Activated naive CD4-positive, alpha-beta T cell treated with anti-CD3 and anti-CD28 coated beads, Interleukin-2, amount 50 U/mL, for 16 hours (primary cell): Measurements from ENCODE around the gene SPRED2.

Source experiments
- DNase-seq: peaks from one replicate; pipeline ENCODE4 v3.0.0-alpha.2; 2020

SPRED2 gene

GRCh38 chr2:65298089-65298488 lies 134.3 kb downstream of the SPRED2 start:
- DNase-seq, result no peak

- no peak for DNase-seq
These were observed 134.9 kb downstream of the SPRED2 start for GRCh38 chr2:65297544-65297943.

- no peak for DNase-seq
These were observed 135.4 kb downstream of the SPRED2 start for GRCh38 chr2:65296971-65297370.

DNA sequence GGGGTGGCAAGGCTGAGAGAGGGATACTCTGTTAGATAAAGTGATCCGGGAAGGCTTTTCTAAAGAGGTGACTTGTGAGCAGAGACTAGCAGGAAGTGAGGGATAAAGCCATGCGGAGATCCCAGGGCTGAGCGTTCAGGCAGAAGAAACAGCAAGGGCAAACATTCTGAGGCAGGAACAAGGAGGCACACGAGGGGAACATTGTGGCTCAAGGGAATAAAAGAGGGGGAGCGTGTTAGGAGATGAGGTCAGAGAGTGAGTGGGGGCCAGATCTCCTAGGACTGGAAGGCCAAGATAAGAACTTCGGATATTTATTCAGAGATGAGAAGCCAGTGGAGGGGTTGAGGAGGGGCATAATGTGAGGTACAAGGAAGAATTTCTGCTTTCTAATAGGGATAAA lies 137.7 kb downstream of the SPRED2 start:
- no peak for DNase-seq

DNA sequence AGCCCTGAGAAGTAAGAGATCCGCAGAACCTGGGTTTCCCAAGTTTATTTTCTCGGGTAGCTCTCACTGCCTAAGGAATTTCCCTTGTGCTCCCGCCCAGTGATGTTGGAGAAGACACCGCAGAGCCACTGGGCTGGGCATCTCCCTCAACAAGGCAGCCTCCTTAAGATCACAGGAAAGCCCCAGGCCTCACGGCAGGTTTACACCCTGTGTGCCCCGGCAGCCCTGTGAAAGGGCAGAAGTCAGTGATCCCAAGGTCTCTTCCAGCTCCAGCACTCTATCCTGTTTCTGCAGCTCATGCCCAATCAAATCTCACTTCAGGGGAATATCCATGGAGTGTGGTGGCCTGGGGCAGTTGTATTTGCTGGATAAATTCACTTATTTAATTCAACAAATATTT lies 138.3 kb downstream of the SPRED2 start:
- no peak for DNase-seq

DNA sequence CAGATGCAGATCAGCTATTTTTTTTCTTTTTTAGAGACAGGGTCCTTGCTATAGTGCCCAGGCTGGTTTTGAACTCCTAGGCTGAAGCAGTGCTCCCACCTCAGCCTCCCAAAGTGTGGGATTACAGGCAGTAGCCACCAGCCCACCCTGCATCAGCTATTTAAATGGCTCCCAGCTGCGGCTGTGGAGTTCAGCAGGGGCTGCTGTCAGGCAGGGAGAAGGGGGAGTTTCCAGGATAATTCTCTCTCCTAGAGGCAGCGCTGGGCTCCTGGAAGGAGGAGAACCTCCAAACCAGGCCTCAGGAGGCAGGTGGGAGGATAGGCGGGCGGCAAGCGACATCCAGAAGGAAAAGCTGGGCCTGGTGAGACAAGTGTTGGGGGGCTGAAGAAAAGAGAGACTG lies 139.0 kb downstream of the SPRED2 start:
- DNase-seq, result no peak

GRCh38 chr2:65292461-65293011 lies 139.9 kb downstream of the SPRED2 start:
- DNase-seq, result no peak

GRCh38 chr2:65292106-65292400 lies 140.3 kb downstream of the SPRED2 start:
- DNase-seq, result no peak

DNA sequence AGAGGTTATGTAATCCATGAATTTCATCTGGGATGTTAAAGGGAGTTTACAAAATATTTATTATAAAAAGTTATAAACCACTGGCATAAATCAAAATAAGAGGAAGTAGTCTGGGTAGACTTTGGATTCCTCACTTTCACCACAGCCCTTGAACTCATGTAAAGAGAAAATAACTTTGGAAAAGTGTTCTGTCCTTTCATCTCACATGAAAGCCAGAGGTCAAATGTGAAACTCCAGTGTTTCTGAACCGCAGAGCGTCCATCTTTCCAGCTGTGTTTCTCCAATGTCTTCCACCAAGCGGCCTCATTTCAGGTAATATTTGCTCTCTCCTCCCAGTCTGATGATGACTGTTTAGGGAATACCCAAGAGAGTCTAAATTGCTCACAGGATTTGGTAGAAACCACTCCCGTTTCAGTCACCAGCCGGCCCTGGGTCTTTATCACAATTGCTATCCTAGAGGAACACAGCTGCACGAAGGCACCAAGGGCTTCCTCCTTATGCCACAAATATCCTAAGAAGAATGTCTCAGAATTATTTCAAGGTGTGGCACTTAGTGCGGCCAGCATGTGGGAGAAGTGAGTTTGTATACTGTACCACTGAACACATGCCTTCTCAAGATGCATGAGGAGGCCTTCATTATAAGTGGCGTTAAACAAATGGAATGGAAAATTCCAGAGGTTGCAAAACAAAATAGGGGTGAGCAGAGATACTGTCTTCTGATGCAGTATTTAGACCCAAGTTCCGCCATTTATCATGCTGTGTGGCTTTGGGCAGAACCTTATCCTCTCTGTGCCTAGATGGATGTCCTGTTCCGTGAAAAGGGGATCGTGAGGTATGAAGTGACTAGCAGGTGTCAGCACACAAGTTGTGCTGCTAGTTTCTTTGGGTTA lies 140.9 kb downstream of the SPRED2 start:
- DNase-seq, result no peak

DNA sequence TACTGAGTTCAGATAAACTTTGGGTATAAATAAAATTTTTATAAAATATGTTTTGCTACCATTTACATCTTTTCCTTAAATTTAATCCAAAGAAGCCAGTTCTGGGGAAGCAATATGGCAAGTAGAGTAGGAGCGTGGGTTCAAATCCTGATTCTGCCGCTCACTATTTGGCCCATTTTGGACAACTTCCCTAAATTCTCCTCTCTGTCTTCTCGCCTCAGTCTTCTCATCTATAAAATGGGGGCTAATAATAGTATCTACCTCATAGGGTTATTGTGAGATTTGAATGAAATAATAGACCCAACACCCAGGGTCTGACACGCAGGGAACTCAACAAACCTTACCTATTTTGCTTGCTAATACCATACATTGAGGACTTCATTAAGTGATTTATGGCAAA lies 145.0 kb downstream of the SPRED2 start:
- no peak for DNase-seq

- no peak for DNase-seq
These were observed 149.8 kb downstream of the SPRED2 start for GRCh38 chr2:65282477-65283053.

DNA sequence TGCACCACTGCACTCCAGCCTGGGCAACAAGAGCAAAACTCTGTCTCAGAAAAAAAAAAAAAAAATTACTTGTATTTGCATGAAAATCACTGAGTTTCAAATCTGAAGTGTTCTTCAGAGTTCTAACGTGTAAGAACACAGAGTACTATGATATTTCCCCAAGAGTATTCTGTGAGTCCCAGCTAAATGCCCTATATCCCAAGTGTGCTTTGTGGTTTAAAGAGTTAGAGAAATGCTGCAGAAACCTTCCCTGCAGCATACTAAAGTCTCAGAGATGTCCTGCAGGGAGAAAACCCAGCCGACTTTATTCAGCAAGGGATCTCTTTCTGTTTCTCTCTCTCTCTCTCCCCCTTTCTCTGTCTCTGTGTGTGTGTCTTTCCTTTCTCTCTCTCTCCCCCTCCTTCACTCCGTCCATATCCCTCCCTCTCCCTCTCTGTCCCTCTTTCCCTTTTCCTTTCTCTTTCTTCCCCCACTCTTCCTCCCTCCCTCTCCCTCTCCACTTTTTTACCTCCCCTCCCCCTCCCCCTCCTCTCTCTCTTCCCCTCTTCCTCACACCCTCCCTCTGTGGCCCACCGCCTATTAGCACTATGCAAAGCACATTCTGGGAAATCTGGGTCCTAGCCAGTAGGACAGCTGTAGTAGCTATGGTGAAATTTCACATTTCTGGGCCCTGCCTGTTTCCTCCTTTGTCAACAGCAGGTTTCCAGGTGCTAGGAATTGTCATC lies 150.6 kb downstream of the SPRED2 start:
- DNase-seq, result no peak

- DNase-seq, result no peak
These were observed 152.6 kb downstream of the SPRED2 start for GRCh38 chr2:65279756-65280155.

DNA sequence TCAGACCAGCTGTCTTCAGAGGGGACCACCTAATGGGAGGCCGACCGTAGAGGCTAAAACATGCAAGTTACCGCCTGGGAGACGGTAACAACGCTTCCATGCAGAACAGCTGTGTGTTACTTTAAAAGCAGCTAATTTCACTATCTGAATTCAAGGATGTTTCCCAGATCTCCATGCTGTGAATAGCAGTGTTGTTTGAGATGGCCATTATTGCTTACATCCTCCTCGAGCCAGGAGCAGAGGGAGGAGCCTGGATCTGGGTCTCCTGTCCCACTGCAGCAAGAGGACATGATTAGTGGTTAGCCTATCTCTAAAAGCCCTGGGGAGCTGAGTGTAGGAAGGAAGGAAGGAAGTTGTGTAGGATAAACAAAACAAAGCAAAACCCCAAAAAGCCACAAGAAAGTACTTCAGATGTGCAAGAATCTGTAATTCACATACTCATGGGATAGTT lies 153.8 kb downstream of the SPRED2 start:
- no peak for DNase-seq

- no peak for DNase-seq
These were observed 154.5 kb downstream of the SPRED2 start for GRCh38 chr2:65277791-65278483.

GRCh38 chr2:65277118-65277517 lies 155.3 kb downstream of the SPRED2 start:
- DNase-seq, result no peak

GRCh38 chr2:65276609-65277008 lies 155.8 kb downstream of the SPRED2 start:
- DNase-seq, result no peak

DNA sequence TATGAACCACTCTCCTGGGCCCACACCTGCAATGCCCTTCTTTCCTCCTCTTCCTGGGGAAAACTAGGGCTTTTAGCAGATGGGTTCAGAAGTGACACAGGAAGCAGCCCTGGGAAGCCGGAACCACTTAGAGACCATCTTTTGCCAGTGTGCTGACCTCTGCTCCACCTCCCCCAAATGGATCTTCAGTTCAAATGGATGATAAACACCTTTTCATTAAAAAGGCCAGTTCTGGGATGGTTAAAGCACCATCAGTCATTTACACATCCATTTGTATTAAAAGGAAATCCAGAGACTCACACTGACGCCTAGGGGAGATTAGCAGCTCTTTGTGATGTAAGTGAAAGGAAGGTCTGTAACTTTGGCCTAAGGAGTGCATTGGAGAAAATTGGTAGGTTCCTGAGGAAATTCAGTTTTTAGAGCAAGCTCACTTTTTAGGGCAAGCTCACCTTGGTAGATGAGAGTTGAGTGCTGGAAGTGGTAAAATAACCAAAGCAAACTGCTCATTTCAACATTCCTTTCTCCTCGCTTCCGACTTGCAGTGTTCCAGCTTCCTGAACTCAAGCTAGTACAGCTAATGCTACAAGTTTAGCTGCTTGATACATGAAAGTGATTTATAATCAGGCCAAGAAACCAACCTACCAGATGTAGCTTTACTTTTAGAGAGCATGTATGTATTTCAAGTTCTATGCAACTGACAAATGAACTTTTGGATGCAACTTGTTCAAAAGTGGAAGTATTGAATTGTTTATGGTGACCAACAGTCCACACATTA lies 157.1 kb downstream of the SPRED2 start:
- no peak for DNase-seq

- DNase-seq, result no peak
These were observed 159.1 kb downstream of the SPRED2 start for GRCh38 chr2:65273344-65273743.

- DNase-seq, result no peak
These were observed 163.4 kb downstream of the SPRED2 start for GRCh38 chr2:65268957-65269356.

DNA sequence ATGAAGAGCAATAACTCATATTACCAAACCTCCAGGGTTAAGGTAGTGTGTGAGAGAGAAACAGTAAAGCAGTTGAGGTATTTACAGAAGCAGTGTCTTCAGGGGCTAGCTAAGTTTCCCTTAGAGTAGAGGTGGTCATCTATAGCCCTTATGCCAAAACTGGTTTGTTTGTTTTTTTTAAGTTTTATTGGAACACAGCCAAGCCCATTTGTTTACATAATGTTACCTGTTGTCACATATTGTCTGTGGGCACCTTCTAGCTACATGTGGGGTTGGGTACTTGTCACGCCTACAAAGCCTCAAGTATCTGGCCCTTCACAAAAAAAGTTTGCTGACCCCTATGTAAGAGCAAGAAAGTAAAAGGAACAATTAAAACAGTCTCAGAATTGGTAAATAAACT lies 165.4 kb downstream of the SPRED2 start:
- DNase-seq, result no peak

- no peak for DNase-seq
These were observed 166.7 kb downstream of the SPRED2 start for GRCh38 chr2:65265671-65266045.
